WI38 (cell line): ENCODE data around the gene IPO9.
"Not testable (repeated sequence)": the region's sequence is repeated elsewhere in the genome, so short reads cannot be mapped to it uniquely, and the experiment has no call there.

ENCODE experiments used
- H3K4me3 ChIP-seq: 2 replicates; pipeline ENCODE4 v1.5.1; 2011; ENCODE audit warnings: low read depth, mild to moderate bottlenecking, control low read depth, low read length
- TF ChIP-seq, protein P1 (sequence below): IDR thresholded peaks from 2 replicates; pipeline ENCODE4 v1.5.1; 2012; ENCODE audit warnings: low read depth, mild to moderate bottlenecking, control low read depth, low read length

Gene IPO9

GRCh38 chr1:201849372-201850052, 20.6 kb downstream of the IPO9 start:
- H3K4me3 ChIP-seq = no peak overlapping the region
- TF ChIP-seq, protein P1, sequence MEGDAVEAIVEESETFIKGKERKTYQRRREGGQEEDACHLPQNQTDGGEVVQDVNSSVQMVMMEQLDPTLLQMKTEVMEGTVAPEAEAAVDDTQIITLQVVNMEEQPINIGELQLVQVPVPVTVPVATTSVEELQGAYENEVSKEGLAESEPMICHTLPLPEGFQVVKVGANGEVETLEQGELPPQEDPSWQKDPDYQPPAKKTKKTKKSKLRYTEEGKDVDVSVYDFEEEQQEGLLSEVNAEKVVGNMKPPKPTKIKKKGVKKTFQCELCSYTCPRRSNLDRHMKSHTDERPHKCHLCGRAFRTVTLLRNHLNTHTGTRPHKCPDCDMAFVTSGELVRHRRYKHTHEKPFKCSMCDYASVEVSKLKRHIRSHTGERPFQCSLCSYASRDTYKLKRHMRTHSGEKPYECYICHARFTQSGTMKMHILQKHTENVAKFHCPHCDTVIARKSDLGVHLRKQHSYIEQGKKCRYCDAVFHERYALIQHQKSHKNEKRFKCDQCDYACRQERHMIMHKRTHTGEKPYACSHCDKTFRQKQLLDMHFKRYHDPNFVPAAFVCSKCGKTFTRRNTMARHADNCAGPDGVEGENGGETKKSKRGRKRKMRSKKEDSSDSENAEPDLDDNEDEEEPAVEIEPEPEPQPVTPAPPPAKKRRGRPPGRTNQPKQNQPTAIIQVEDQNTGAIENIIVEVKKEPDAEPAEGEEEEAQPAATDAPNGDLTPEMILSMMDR = no peak

DNA sequence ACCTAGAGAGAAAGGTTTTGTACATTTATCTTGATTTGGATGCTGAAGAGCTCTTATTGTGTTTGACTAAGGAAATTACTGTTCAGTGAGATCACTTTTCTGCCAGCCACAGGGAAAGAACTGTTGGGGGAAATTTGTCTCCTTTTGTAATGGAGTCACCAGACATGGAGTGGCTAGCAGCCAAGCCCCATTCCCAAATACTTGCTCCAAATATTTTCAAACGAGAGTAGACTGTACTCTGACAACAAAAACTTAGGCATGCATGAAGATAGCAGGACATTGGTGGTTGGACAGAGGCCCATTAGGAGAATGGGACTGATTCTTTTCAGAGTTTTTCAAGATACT, 21.1 kb downstream of the IPO9 start:
- no peak overlapping the region for H3K4me3 ChIP-seq
- TF ChIP-seq, protein P1 = no peak

DNA sequence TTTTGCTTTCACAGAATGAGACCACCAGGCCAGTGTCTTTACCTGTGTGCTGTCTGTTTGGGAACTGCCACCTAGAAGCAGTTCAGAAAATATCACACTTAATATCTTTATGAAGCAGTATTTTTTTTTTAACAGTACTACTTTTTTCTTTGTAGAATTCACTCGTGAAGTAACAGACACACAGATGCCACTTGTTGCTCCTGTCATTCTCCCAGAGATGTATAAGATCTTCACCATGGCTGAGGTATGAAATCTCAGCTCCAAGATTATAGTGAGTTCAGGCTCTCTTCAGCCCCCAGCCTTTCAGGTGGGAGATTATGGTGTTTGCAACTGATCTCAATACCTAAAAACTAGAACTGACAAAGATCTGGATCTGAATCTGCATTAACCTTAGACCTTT, 23.0 kb downstream of the IPO9 start:
- H3K4me3 ChIP-seq = no peak overlapping the region
- TF ChIP-seq, protein P1 = no peak

DNA sequence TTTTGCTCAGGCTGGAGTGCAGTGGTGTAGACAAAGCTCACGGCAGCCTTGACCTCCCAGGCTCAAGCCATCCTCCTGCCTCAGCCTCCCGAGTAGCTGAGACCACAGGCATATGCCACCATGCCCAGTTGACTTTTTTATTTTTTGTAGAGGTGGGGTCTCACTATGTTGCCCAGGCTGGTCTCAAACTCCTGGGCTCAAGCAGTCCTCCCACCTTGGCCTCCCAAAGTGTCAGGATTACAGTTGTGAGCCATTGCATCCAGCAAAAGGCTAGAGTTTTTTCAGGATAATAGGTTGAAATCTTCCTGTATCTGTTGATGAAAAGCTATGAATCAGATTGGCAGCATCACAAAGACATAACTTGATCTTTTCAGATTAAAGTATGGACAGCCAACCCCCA, 27.8 kb downstream of the IPO9 start:
- H3K4me3 ChIP-seq = not testable (repeated sequence)

- TF ChIP-seq, protein P1 = no peak
- H3K4me3 ChIP-seq = no peak overlapping the region
These were observed 30.5 kb downstream of the IPO9 start for GRCh38 chr1:201859424-201859823.

GRCh38 chr1:201861448-201861847, 32.5 kb downstream of the IPO9 start:
- H3K4me3 ChIP-seq = no peak overlapping the region
- TF ChIP-seq, protein P1 = no peak

DNA sequence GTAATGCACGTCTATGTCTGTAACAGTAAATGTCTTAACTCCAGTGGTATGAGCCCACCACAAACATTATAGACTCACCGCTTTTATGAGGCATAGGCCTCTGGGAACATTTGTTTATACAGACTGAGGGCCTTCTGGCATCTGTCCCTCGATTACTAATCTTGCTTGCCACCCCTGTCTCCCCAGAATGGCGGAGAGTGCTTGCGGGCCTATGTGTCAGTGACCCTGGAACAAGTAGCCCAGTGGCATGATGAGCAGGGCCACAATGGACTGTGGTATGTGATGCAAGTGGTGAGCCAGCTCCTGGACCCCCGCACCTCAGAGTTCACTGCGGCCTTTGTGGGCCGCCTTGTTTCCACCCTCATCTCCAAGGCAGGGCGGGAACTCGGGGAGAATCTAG, 41.4 kb downstream of the IPO9 start:
- TF ChIP-seq, protein P1 = no peak
- no peak overlapping the region for H3K4me3 ChIP-seq

GRCh38 chr1:201874672-201875071, 45.7 kb downstream of the IPO9 start:
- TF ChIP-seq, protein P1 = no peak
- H3K4me3 ChIP-seq = no peak overlapping the region
